ENCODE data around the gene PRKCH.

DNA sequence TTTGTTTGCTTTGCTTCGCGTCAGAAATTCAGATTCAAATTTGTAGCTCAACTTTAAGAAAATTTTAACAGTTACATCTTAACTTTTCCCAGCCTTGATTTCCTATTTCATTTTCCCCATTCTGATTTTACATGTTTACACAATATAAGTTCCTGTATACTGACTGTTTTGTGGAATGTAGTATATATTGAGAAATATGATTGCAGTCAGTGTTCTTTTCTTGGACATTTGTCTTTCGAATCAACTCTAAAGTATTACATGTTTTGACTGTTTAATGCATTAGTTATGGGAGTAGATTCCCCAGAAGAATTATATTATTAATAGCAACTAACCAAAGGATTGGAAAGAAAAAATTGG lies 48.1 kb downstream of the PRKCH start:
- TF ChIP-seq, protein P1, sequence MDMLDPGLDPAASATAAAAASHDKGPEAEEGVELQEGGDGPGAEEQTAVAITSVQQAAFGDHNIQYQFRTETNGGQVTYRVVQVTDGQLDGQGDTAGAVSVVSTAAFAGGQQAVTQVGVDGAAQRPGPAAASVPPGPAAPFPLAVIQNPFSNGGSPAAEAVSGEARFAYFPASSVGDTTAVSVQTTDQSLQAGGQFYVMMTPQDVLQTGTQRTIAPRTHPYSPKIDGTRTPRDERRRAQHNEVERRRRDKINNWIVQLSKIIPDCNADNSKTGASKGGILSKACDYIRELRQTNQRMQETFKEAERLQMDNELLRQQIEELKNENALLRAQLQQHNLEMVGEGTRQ (IDR thresholded peaks at IDR 0.05; ENCODE audit: low read depth, low read length): no peak
- TF ChIP-seq, protein P1 (CRISPR knock-in tag; IDR thresholded peaks at IDR 0.05; ENCODE audit: borderline replicate concordance): no peak
- no peak for TF ChIP-seq PHF8 (CRISPR knock-in tag; IDR thresholded peaks at IDR 0.05)
- TF ChIP-seq GATA4 (IDR thresholded peaks at IDR 0.05; ENCODE audit: borderline replicate concordance, low read depth): no peak
- no peak for TF ChIP-seq RAD21 (CRISPR knock-in tag; IDR thresholded peaks at IDR 0.05)
